GM12878 (cell line): ENCODE data around the gene MRPL55. TPM values are rescaled to one million over a fixed set of nuclear protein-coding genes. Genes with fewer than 3 reads are reported as not detected.

Experiments
- ATAC-seq: fragments of 200-7000 bp; cut with Tn5 transposase; 3 replicates; pipeline ENCODE4 v1.9.1; 2020; ENCODE audit warnings: mild to moderate bottlenecking, moderate library complexity
- BruUV-seq: library from RNA; stranded (reverse); fragments of 400-500 nt; replicated peaks from 2 replicates; lab custom pipeline; 2021; lab: Mats Ljungman, UMichigan
- CTCF ChIA-PET: fragments of 300-600 bp; sonication (Branson Sonifier 250); formaldehyde crosslinking; extraction: SDS; loops from one replicate; lab custom pipeline; 2021; ENCODE audit warnings: inconsistent platforms; lab: Yijun Ruan, JAX
- POLR2A ChIA-PET: fragments of 350-600 bp; formaldehyde crosslinking; extraction: SDS; loops from one replicate; lab custom pipeline; 2021; ENCODE audit warnings: inconsistent platforms; lab: Charles Lee
- RAD21 ChIA-PET: fragments of 300-600 bp; sonication (Branson Sonifier 250); formaldehyde crosslinking; loops from one replicate; lab custom pipeline; 2023; ENCODE audit warnings: antibody characterized with exemption; ENCODE audit not compliant: unreplicated experiment; lab: Charles Lee
- SMC1A ChIA-PET: fragments of 300-600 bp; sonication (Branson Sonifier 250); formaldehyde crosslinking; loops from one replicate; lab custom pipeline; 2023; ENCODE audit not compliant: unreplicated experiment, uncharacterized antibody; lab: Charles Lee
- DNase-seq: peaks from one replicate; pipeline ENCODE4 v3.0.0-alpha.2; 2011; ENCODE audit warnings: low read depth, low spot score
- FAIRE-seq: peaks from 3 replicates; lab custom pipeline; 2011; peaks lifted over from hg19 to GRCh38; lab: Jason Lieb, UNC
- H2AFZ ChIP-seq: 2 replicates; pipeline ENCODE4 v1.6.0; 2011; ENCODE audit warnings: low read depth, low read length, control low read depth; ENCODE audit not compliant: control insufficient read depth
- H3K27ac ChIP-seq: 2 replicates; pipeline ENCODE4 v1.5.1; 2011; ENCODE audit warnings: control low read depth; ENCODE audit not compliant: control insufficient read depth, insufficient read depth
- H3K27me3 ChIP-seq, 2 experiments: replicated peaks in 1 of 2; 2 replicates each; pipeline versions ENCODE4 v1.6.0 to v1.6.1; 2011; ENCODE audit warnings: low read length in 1 of 2; ENCODE audit not compliant: control insufficient read depth in 2 of 2, insufficient read depth in 2 of 2
- H3K36me3 ChIP-seq, 2 experiments: 2 replicates each; pipeline ENCODE4 v1.5.1; 2011; ENCODE audit warnings: low read length in 1 of 2; ENCODE audit not compliant: control insufficient read depth in 2 of 2, insufficient read depth in 2 of 2
- H3K4me1 ChIP-seq: 2 replicates; pipeline ENCODE4 v1.6.1; 2011; ENCODE audit warnings: mild to moderate bottlenecking, low read length, moderate library complexity, mixed read lengths; ENCODE audit not compliant: control insufficient read depth, insufficient read depth
- H3K4me2 ChIP-seq: 2 replicates; pipeline ENCODE4 v1.6.0; 2011; ENCODE audit warnings: control low read depth; ENCODE audit not compliant: control insufficient read depth, insufficient read depth
- H3K4me3 ChIP-seq: fragments of 200-600 bp; sonication (generic); 2 replicates; pipeline ENCODE4 v1.5.1; 2016
- H3K79me2 ChIP-seq: 2 replicates; pipeline ENCODE4 v1.6.0; 2011; ENCODE audit warnings: low read length; ENCODE audit not compliant: control insufficient read depth, insufficient read depth
- H3K9ac ChIP-seq: 2 replicates; pipeline ENCODE4 v1.8.0; 2011; ENCODE audit warnings: low read length, control low read depth, mixed read lengths; ENCODE audit not compliant: control insufficient read depth, insufficient read depth
- H3K9me3 ChIP-seq: replicated peaks from 3 replicates; pipeline ENCODE4 v1.5.1; 2011; ENCODE audit warnings: mild to moderate bottlenecking, low read length; ENCODE audit not compliant: control insufficient read depth, insufficient read depth
- H4K20me1 ChIP-seq: 2 replicates; pipeline ENCODE4 v1.6.0; 2011; ENCODE audit not compliant: control insufficient read depth, insufficient read depth
- ATF3 ChIP-seq: IDR thresholded peaks from 2 replicates; pipeline ENCODE4 v1.6.1; 2011; ENCODE audit warnings: low read depth, mild to moderate bottlenecking, low read length, moderate library complexity, borderline replicate concordance; ENCODE audit errors: extremely low read depth
- BHLHE40 ChIP-seq, 2 experiments: fragments of 450-650 bp in 1 of 2; IDR thresholded peaks; 2 replicates each; pipeline ENCODE4 v1.6.1; 2011 to 2017; ENCODE audit warnings: low read depth in 2 of 2, borderline replicate concordance in 1 of 2, improper control_type of control experiment in 1 of 2, low read length in 1 of 2, mild to moderate bottlenecking in 1 of 2
- CEBPB ChIP-seq, 2 experiments: fragments of 150-350 bp in 1 of 2; IDR thresholded peaks; 2 replicates each; pipeline ENCODE4 v1.6.1; 2012 to 2014; ENCODE audit warnings: low read depth in 2 of 2, low read length in 2 of 2, borderline replicate concordance in 1 of 2, inconsistent platforms in 1 of 2
- HCFC1 ChIP-seq: fragments of 150-350 bp; IDR thresholded peaks from 2 replicates; pipeline ENCODE4 v1.6.1; 2014; ENCODE audit warnings: low read length
- PAX8 ChIP-seq: fragments of 450-650 bp; IDR thresholded peaks from 2 replicates; pipeline ENCODE4 v1.6.1; 2017; ENCODE audit warnings: mild to moderate bottlenecking, moderate library complexity
- POLR2AphosphoS2 ChIP-seq: IDR thresholded peaks from 2 replicates; pipeline ENCODE4 v1.6.1; 2011; ENCODE audit warnings: low read depth, mild to moderate bottlenecking, low read length, improper control_type of control experiment, moderate library complexity
- RAD21 ChIP-seq: IDR thresholded peaks from 2 replicates; pipeline ENCODE4 v1.6.1; 2011; ENCODE audit warnings: mild to moderate bottlenecking, low read depth, low read length, moderate library complexity; ENCODE audit not compliant: insufficient read depth
- REST ChIP-seq: IDR thresholded peaks from 2 replicates; pipeline ENCODE4 v1.6.1; 2012; ENCODE audit warnings: mild to moderate bottlenecking, low read depth, low read length
- SIX5 ChIP-seq: IDR thresholded peaks from 2 replicates; pipeline ENCODE4 v1.6.1; 2011; ENCODE audit warnings: mild to moderate bottlenecking, low read depth, low read length, moderate library complexity; ENCODE audit not compliant: severe bottlenecking
- SUPT20H ChIP-seq: IDR thresholded peaks from 2 replicates; pipeline ENCODE4 v1.6.1; 2011; ENCODE audit warnings: low read depth, mild to moderate bottlenecking, low read length, moderate library complexity, borderline replicate concordance; ENCODE audit not compliant: control insufficient read depth
- ZSCAN29 ChIP-seq: fragments of 450-650 bp; IDR thresholded peaks from 2 replicates; pipeline ENCODE4 v1.6.1; 2017; ENCODE audit warnings: mild to moderate bottlenecking, moderate library complexity
- ZZZ3 ChIP-seq: IDR thresholded peaks from 2 replicates; pipeline ENCODE4 v1.6.1; 2011; ENCODE audit warnings: low read depth; ENCODE audit not compliant: control insufficient read depth, insufficient read length
- WGBS: methylation state at CpG from one replicate; pipeline ENCODE4 v1.1.6; 2016; ENCODE audit warnings: low lambda C conversion rate; ENCODE audit not compliant: insufficient replicate concordance, insufficient coverage; ENCODE audit errors: missing lambda C conversion rate; 5-methylcytosine and 5-hydroxymethylcytosine counted together
- in situ Hi-C: fragments of 300-500 bp; cut with MboI; formaldehyde crosslinking; loops from 9 replicates; pipeline ENCODE4 v1.14.3; 2018; ENCODE audit warnings: mixed read lengths
- intact Hi-C: fragments of 100-400 bp; cut with micrococcal nuclease; formaldehyde crosslinking; loops from one replicate; pipeline ENCODE4 v1.14.2; 2022; ENCODE audit not compliant: unreplicated experiment
- polyA plus RNA-seq, 11 experiments: library from polyadenylated mRNA; depleted of rRNA in 4 of 11; unstranded in 6 of 11; stranded (reverse) in 5 of 11; fragments of >200 nt; fragmentation: Nextera tagmentation in 4 of 11; fragmentation: Illumina TruSeq in 1 of 11; extraction: Ambion mirVana in 4 of 11; extraction: Trizol in 1 of 11; gene quantifications; 1 replicate in 1 of 11; 2 replicates in 10 of 11; pipeline versions ENCODE4 v1.2.1 to v1.2.3, GENCODE V29; 2011 to 2016; ENCODE audit warnings: inconsistent platforms in 2 of 11, missing spikeins in 2 of 11, low read depth in 1 of 11
- total RNA-seq, 4 experiments: library from RNA; depleted of rRNA in 3 of 4; stranded (reverse); fragments of >200 nt in 3 of 4; fragmentation: Illumina TruSeq in 1 of 4; extraction: Trizol in 1 of 4; gene quantifications; 2 replicates each; pipeline versions ENCODE4 v1.2.1 to v1.2.3, GENCODE V29; 2013 to 2021
- TF ChIP-seq, protein P1 (sequence below): fragments of 450-650 bp; IDR thresholded peaks from 2 replicates; pipeline ENCODE4 v1.6.1; 2017; ENCODE audit warnings: mild to moderate bottlenecking
- TF ChIP-seq, protein P2 (sequence below): IDR thresholded peaks from 2 replicates; pipeline ENCODE4 v1.6.1; 2012; ENCODE audit warnings: low read depth, low read length, improper control_type of control experiment
- TF ChIP-seq, protein P3 (sequence below): fragments of 450-650 bp; IDR thresholded peaks from 2 replicates; pipeline ENCODE4 v1.6.1; 2017; ENCODE audit warnings: low read depth, mild to moderate bottlenecking, moderate library complexity

Gene MRPL55
- total and polyA plus RNA-seq, 10 of the 15 experiments (the other 5 are each of a cell fraction or from before 2014, with no cell fraction given): 15.1 to 143 (median 55.8) TPM

DNA sequence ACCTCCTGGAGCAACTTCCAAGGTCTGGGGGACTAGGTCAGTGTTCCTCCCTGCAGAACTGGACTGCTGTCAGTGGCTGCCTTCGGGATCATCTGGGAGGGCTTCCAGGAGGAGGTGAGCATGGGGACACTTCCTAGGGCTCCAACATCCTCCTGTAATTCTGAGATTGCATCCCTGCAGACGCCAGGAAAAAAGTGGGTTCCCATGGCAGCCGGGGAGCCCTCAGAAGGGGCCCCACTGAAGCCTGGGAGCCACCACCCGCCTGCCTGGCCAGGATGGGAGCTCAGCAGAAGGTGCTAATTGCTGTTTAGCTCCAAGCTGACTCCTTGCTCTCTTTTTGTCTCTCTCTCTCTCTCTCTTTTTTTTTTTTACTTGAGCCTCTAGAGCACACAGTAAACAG lies 42.7 kb downstream of the MRPL55 start:
- CTCF ChIA-PET: interaction anchor here (0.9 kb wide), 1 partner anchor 67 kb away, joined by 3 read pairs; no protein-coding TSS in a partner anchor

More for the DNA sequence above, 42.7 kb downstream of the MRPL55 start:
- no peak for TF ChIP-seq PAX8
- TF ChIP-seq SIX5: no peak
- TF ChIP-seq CEBPB (IDR thresholded peaks at IDR 0.05; ENCODE audit: borderline replicate concordance in 1 of 2, low read depth in 2 of 2, low read length in 2 of 2): no peak
- TF ChIP-seq ATF3: no peak
- TF ChIP-seq, protein P1, sequence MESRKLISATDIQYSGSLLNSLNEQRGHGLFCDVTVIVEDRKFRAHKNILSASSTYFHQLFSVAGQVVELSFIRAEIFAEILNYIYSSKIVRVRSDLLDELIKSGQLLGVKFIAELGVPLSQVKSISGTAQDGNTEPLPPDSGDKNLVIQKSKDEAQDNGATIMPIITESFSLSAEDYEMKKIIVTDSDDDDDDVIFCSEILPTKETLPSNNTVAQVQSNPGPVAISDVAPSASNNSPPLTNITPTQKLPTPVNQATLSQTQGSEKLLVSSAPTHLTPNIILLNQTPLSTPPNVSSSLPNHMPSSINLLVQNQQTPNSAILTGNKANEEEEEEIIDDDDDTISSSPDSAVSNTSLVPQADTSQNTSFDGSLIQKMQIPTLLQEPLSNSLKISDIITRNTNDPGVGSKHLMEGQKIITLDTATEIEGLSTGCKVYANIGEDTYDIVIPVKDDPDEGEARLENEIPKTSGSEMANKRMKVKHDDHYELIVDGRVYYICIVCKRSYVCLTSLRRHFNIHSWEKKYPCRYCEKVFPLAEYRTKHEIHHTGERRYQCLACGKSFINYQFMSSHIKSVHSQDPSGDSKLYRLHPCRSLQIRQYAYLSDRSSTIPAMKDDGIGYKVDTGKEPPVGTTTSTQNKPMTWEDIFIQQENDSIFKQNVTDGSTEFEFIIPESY: no peak
- TF ChIP-seq BHLHE40 (IDR thresholded peaks at IDR 0.05; ENCODE audit: borderline replicate concordance in 1 of 2, low read depth in 2 of 2, low read length in 1 of 2): no peak
- no peak for TF ChIP-seq HCFC1
- no peak for TF ChIP-seq POLR2AphosphoS2
- TF ChIP-seq ZSCAN29: no peak
- TF ChIP-seq SUPT20H: no peak
- TF ChIP-seq, protein P2, sequence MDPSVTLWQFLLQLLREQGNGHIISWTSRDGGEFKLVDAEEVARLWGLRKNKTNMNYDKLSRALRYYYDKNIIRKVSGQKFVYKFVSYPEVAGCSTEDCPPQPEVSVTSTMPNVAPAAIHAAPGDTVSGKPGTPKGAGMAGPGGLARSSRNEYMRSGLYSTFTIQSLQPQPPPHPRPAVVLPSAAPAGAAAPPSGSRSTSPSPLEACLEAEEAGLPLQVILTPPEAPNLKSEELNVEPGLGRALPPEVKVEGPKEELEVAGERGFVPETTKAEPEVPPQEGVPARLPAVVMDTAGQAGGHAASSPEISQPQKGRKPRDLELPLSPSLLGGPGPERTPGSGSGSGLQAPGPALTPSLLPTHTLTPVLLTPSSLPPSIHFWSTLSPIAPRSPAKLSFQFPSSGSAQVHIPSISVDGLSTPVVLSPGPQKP: no peak
- TF ChIP-seq, protein P3, sequence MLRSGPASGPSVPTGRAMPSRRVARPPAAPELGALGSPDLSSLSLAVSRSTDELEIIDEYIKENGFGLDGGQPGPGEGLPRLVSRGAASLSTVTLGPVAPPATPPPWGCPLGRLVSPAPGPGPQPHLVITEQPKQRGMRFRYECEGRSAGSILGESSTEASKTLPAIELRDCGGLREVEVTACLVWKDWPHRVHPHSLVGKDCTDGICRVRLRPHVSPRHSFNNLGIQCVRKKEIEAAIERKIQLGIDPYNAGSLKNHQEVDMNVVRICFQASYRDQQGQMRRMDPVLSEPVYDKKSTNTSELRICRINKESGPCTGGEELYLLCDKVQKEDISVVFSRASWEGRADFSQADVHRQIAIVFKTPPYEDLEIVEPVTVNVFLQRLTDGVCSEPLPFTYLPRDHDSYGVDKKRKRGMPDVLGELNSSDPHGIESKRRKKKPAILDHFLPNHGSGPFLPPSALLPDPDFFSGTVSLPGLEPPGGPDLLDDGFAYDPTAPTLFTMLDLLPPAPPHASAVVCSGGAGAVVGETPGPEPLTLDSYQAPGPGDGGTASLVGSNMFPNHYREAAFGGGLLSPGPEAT: no peak
- no peak for TF ChIP-seq REST
- no peak for TF ChIP-seq RAD21
- no peak for TF ChIP-seq ZZZ3
- no peaks in the 10 kb centered on the region for H3K27me3 ChIP-seq
- POLR2A ChIA-PET: no interaction called here
- ATAC-seq (no peak), DNase-seq (no peak), FAIRE-seq (no peak)
- no peak overlapping the region for H3K9ac ChIP-seq
- SMC1A ChIA-PET: interaction anchor here (0.6 kb wide), 1 partner anchor 455 kb away, joined by 3 read pairs; no protein-coding TSS in a partner anchor
- H3K79me2 ChIP-seq: no peaks in the 10 kb centered on the region
- no peaks in the 10 kb centered on the region for H3K36me3 ChIP-seq
- no peak overlapping the region for H3K27ac ChIP-seq
- in situ Hi-C loops: no loop called here
- 5% methylated on average over 4 of the region's 4 CpGs for WGBS
- no peak overlapping the region for H3K4me3 ChIP-seq
- no peak overlapping the region for H2AFZ ChIP-seq
- no peaks in the 10 kb centered on the region for H4K20me1 ChIP-seq
- no peaks in the 10 kb centered on the region for H3K4me1 ChIP-seq
- RAD21 ChIA-PET: no interaction called here
- no peaks in the 10 kb centered on the region for H3K9me3 ChIP-seq
- H3K4me2 ChIP-seq: no peak overlapping the region
- no TSS peak for BruUV-seq
- intact Hi-C loops: no loop called here
